Astrocyte of the spinal cord (primary cell): Measurements from ENCODE around the gene CYSLTR2.
"Not testable (repeated sequence)": the region's sequence is repeated elsewhere in the genome, so short reads cannot be mapped to it uniquely, and the experiment has no call there.

Experiments
- DNase-seq: peaks from one replicate; pipeline ENCODE4 v3.0.0; 2011; ENCODE audit warnings: low read depth, low spot score
- H3K4me3 ChIP-seq: 2 replicates; pipeline ENCODE4 v1.5.1; 2011; ENCODE audit warnings: low read depth, mild to moderate bottlenecking, low read length, moderate library complexity
- in situ Hi-C: cut with HindIII; loops from 2 replicates; pipeline ENCODE4 v1.10.0; 2017; ENCODE audit warnings: low sequenced_read_pairs
- TF ChIP-seq, protein P1 (sequence below): IDR thresholded peaks from 2 replicates; pipeline ENCODE4 v1.5.1; 2012; ENCODE audit warnings: low read depth, mild to moderate bottlenecking, low read length, inconsistent platforms

CYSLTR2 gene

GRCh38 chr13:48660361-48661076 lies 6.8 kb downstream of the CYSLTR2 start:
- TF ChIP-seq, protein P1, sequence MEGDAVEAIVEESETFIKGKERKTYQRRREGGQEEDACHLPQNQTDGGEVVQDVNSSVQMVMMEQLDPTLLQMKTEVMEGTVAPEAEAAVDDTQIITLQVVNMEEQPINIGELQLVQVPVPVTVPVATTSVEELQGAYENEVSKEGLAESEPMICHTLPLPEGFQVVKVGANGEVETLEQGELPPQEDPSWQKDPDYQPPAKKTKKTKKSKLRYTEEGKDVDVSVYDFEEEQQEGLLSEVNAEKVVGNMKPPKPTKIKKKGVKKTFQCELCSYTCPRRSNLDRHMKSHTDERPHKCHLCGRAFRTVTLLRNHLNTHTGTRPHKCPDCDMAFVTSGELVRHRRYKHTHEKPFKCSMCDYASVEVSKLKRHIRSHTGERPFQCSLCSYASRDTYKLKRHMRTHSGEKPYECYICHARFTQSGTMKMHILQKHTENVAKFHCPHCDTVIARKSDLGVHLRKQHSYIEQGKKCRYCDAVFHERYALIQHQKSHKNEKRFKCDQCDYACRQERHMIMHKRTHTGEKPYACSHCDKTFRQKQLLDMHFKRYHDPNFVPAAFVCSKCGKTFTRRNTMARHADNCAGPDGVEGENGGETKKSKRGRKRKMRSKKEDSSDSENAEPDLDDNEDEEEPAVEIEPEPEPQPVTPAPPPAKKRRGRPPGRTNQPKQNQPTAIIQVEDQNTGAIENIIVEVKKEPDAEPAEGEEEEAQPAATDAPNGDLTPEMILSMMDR = no peak
- DNase-seq = no peak
- in situ Hi-C loops = no loop called here
- no peak overlapping the region for H3K4me3 ChIP-seq

DNA sequence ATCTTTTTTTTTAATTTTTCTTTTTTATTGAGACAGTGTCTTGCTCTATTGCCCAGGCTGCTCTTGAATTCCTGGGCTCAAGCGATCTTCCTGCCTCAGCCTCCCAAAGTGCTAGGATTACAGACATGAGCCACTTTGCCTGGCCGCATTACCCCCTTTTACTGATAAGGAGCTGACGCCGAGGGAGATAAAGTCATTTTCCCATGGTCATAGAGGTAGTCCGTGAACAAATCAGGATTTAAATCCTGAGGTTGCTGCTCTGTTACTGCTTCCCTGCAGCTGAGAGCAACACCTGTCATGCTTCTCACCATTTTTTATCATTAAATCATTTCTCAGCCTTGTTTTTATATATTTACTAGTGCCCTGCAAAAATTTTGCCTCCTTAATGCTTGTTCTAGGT lies 7.4 kb downstream of the CYSLTR2 start:
- in situ Hi-C loops = no loop called here
- DNase-seq = no peak
- TF ChIP-seq, protein P1 = no peak
- no peak overlapping the region for H3K4me3 ChIP-seq

- no peak overlapping the region for H3K4me3 ChIP-seq
- in situ Hi-C loops = no loop called here
- TF ChIP-seq, protein P1 = no peak
- DNase-seq = no peak
Measured at GRCh38 chr13:48662226-48662625, 8.5 kb downstream of the CYSLTR2 start.

DNA sequence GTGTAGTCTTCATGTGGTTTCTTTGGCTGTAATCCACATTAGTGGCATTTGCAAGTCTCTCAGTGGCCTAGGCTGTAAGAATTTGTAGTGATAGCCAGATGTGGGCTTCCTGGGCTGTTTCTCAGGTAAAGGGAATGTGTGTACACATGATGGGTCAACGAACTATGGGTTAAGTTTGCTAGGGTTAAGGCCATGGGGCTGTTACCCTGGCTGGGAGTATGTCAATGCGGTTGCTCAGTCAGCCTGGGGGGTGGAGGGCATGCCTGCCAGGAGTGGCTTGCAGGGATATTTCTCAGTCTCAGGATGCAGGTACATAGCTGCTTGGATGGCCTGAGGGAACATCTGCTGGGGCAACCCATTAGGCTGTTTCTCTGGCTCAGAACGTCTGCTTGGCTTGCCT lies 13.4 kb downstream of the CYSLTR2 start:
- TF ChIP-seq, protein P1 = no peak
- DNase-seq = no peak
- in situ Hi-C loops = no loop called here
- H3K4me3 ChIP-seq = no peak overlapping the region

GRCh38 chr13:48671421-48671820 lies 17.7 kb downstream of the CYSLTR2 start:
- in situ Hi-C loops = not testable (repeated sequence)

DNA sequence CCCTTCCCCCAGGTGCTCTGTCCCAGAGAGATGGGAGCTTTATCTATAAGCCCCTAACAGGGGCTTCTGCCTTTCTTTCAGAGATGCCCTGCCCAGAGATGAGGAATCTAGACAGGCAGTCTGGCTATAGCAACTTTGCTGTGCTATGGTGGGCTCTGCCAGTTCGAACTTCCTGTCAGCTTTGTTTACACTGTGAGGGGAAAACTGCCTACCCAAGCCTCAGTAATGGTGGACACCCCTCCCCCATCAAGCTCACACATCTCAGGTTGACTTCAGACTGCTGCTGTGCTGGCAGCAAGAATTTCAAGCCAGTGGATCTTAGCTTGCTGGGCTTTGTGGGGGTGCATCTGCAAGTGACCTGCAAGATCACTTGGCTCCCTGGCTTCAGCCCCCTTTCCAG lies 21.5 kb downstream of the CYSLTR2 start:
- TF ChIP-seq, protein P1 = no peak
- in situ Hi-C loops = no loop called here
- H3K4me3 ChIP-seq = no peak overlapping the region
- DNase-seq = no peak

More at GRCh38 chr13:48671421-48671820, 17.7 kb downstream of the CYSLTR2 start:
- not testable (repeated sequence) for DNase-seq, H3K4me3 ChIP-seq

GRCh38 chr13:48678316-48678715 lies 24.6 kb downstream of the CYSLTR2 start:
- TF ChIP-seq, protein P1 = no peak
- in situ Hi-C loops = no loop called here

More at GRCh38 chr13:48678316-48678715, 24.6 kb downstream of the CYSLTR2 start:
- no peak overlapping the region for H3K4me3 ChIP-seq
- DNase-seq = no peak
